Measurements from ENCODE around the gene SPOCK1.

Gene SPOCK1

DNA sequence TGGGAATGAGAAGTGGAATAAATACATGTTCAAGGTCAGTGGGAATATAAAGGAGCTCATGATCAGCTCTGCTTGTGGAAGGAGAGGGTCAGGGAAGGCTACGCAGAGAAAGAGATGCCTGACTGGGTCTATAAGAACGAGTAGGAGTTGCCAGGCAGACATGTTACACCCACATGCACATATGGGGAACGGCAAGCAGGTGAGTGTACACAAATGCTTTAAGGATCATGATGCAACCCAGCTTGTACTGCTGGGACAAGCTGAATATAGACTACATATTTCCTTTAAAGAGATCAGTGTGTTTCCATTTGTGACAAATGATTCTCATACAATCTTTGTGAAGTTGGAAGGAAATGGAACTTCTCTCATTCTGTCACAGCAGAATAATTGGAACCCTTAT lies 141.7 kb downstream of the SPOCK1 start:
- DNase-seq: no peak

GRCh38 chr5:137356127-137356526 lies 143.0 kb downstream of the SPOCK1 start:
- DNase-seq: no peak

DNA sequence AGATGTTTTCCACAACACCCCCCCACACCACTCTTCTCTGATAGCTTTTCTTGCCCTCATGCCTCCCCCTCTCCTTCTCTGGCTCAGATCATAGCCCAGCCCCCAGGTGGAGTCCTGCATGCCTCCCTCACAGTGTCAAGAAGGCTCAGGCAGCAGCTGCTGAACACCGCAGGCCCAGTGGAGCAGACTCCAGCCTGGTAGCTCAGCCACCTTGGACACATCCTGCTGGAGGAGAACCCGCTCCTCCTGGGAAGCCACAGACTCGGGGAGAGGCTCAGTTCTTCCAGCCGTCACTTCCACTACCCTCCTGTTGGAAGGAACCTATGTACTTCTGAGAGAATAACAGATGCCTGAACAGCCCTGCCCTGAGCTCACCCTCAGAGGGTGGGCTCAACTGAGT lies 143.4 kb downstream of the SPOCK1 start:
- no peak for DNase-seq

DNA sequence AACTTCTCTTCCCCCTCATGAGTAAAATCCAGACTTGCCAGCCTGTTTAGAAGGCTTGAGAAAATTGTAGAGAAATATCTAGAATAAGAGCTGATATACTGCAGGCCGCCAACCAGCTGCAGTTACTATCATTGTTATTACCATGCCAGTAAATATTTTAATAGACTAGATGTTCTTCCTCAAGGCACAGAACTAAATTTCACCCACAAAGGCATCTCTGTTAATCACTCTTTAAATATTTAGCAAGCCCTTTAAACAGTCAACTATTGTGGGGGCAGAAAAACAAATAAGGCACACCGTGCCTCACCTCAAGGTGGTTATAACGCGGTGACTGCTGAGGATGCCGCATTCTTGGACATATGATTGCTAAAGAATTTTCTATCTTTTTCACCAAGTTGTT lies 147.0 kb downstream of the SPOCK1 start:
- no peak for DNase-seq

- DNase-seq: no peak
Measured at GRCh38 chr5:137350791-137351190, 148.3 kb downstream of the SPOCK1 start.

- no peak for DNase-seq
Measured at GRCh38 chr5:137348759-137349158, 150.4 kb downstream of the SPOCK1 start.

DNA sequence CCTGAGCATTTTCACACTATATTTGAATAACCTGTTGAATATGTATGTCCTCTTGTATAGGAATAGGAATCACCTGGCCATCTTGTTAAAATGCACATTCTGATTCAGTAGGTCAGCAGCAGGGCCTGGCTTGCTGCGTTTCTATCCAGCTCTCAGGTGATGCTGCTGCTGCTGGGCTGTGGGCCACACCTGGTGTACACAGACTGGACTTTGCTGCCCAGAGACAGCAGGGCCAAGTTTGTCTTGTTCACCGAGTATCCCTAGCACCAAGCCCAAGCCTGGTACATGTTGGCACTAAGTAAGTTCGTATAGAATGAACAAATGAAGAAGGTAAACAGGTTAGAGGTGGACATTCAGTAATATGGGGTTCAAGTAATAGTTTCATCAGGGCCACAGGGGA lies 151.3 kb downstream of the SPOCK1 start:
- DNase-seq: no peak

DNA sequence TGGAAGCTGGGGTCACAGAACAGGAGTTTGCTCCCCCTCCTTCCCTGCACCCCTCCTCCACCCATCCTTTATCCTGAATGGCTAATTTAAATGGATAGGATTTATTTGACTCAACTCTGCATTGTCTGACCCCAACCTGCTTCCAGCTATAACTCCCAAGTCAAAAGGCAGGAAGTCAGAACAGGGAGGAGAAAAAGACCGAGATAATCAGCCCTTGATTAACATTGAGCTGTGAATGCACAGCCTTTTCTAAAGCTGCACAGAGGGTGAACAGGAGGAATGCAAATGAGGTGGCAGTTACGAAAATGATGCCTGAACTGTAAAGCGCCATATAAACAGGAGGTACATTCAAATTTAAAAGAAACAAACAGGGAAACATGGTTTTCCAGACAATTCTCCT lies 152.8 kb downstream of the SPOCK1 start:
- DNase-seq: no peak

- no peak for DNase-seq
Measured at GRCh38 chr5:137345396-137345795, 153.7 kb downstream of the SPOCK1 start.

GRCh38 chr5:137344723-137345322 lies 154.3 kb downstream of the SPOCK1 start:
- DNase-seq: no peak

GRCh38 chr5:137344021-137344420 lies 155.1 kb downstream of the SPOCK1 start:
- DNase-seq: no peak

GRCh38 chr5:137342764-137343163 lies 156.4 kb downstream of the SPOCK1 start:
- no peak for DNase-seq

GRCh38 chr5:137341831-137342230 lies 157.3 kb downstream of the SPOCK1 start:
- DNase-seq: no peak

DNA sequence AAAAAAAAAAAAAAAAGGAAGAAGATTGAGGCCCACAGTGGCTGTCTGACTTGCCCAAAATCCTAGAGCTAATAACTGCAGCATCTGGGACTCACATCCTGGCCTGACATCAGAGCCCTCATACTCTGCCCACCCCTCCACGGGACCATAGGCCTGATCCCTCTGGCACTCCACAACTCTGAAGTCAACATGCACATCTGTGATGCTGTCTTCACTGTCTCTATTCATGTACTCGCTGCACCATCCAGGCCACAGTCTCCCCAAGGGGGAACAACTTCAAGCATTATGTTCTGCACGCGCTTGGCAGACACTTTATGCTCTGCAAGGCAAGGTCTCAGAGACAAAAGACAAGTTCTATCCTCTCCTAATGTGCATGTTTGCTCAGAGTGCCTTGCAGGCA lies 158.2 kb downstream of the SPOCK1 start:
- DNase-seq: no peak

- DNase-seq: no peak
Measured at GRCh38 chr5:137336565-137337120, 162.5 kb downstream of the SPOCK1 start.

DNA sequence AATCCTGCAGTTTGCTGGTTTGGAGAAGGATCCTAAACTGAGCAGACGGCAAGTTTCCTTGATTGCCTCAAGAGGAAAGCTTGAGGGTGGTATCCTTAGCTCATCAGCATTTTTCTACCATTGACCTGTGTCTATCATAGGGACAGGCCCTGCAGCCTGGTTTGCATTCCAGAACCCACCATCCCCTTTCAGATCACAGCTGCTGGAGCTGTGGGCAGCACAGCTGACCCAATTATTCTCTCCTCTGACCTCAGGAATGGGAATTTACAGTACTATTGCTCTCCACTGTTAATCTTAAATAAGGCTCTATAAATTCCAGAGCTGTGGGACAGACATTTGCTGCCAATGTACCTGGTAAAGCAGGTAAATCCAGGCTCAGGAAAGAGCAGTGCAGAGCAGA lies 163.0 kb downstream of the SPOCK1 start:
- no peak for DNase-seq

GRCh38 chr5:137335493-137335892 lies 163.6 kb downstream of the SPOCK1 start:
- no peak for DNase-seq

- DNase-seq: no peak
Measured at GRCh38 chr5:137333928-137334327, 165.2 kb downstream of the SPOCK1 start.

- no peak for DNase-seq
Measured at GRCh38 chr5:137333475-137333874, 165.7 kb downstream of the SPOCK1 start.

DNA sequence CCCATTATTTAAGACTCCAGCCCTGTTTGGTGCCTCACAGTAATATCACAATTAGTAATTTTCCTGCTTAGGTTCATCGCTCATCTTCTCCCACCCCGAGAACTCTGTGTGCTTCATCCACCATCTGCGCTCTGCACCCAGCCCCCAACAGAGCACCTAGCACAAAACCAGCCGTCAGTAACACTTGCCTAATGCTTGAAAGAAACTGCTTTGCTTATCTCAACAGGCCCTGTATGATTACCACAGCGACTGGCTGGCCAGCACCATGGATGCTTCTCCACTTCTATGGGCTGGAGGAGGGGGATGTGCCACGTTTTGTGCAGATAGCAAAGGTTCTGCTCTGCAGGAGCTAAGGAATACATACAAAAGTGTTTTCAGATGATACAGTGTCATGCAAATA lies 166.8 kb downstream of the SPOCK1 start:
- no peak for DNase-seq

DNA sequence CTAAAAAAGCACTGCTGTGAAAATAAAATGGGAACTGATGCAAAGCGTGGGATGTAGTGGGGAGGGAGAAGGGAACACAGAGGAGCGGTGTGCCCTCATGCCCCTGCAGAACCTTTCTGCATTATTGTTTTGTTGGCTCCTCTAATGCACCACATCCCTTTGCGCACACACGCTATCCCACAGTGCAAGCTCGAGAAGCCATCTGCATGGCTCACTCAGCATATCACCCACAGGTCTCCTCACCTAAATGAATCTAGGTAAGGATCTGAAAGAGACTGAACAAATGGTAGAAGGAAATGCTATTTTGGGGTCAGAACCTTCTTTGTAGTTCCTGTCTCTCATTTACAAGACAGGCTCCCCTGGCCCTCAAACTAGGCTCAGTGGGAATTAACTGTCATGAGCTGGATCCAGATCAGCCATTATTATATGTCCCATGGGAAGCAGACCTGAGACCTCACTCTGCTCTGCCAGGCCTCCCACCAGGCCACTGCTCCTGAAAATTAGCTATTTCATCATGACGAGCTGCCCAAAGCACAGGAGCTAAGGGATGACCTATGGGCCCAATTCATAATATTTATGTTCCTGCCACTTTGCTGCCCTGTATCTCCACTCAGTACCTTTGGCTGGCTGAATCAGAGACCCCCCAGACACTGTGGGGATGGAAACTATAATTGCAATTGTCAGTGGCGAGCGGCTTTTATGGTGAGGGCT lies 169.4 kb downstream of the SPOCK1 start:
- DNase-seq: no peak

DNA sequence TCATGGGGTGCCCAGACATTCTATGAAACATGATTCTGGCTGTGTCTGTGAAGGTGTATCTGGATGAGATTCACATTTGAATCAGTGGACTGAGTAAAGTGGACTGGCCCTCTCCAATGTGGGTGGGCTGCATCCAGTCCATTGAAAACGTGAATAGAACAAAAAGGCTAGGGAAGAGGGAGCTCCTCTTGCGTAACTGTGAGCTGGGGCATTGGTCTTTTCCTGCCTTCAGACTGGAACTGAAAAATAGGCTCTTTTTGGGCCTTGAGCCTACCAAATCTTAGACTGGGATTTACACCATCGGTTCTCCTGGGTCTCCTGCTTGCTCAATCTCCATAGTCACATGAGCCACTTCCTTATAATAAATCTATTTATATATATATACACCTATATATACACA lies 170.1 kb downstream of the SPOCK1 start:
- DNase-seq: no peak

DNA sequence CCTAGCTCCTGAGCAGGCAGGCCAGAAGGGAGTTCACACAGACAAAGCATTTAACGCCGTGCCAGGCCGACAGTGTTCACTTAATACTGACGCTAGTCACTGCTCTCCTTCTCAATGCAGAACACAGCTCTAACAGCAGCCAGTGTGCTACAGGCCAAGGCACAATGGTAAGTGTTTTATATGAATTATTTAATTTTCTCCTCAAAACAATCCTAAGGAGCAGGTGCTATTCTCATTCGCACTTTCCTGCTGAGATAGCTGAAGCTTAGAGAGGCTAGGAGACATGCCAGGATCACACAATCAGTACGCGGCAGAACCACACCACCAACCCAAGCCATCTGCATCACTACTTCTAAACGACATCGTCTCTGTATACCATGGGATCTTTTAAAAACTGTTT lies 170.7 kb downstream of the SPOCK1 start:
- no peak for DNase-seq

DNA sequence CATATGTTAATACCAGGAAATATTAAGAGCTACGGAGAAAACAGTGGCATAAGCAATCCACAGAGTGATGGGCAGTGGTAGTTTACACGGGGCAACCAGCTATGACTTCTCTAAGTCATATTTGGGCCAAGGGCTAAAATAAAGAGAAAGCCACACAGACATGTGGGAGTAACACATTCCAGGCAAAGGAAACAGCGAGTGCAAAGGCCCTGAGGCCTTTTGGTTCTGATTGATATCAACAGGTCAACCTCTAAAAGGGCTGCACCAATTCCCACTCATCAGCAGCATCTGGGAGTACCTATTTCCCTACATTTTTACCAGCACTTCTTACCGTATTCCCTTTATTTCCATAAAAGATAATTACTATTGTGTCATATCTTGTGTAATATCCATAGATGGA lies 173.4 kb downstream of the SPOCK1 start:
- no peak for DNase-seq
